Activated CD4-positive, alpha-beta T cell treated with anti-CD3 and anti-CD28 coated beads, Interleukin-2, Interleukin-6, amounts not matched to agents 100 ng/mL and 50 ng/mL, durations not matched to agents 16 hours and 8 hours (primary cell): Measurements from ENCODE around the gene YPEL1.
"Not testable (repeated sequence)": the region's sequence is repeated elsewhere in the genome, so short reads cannot be mapped to it uniquely, and the experiment has no call there.

Experiments used
- DNase-seq: peaks from one replicate; pipeline ENCODE4 v3.0.0-alpha.2; 2020

YPEL1 gene

GRCh38 chr22:21720191-21720859, 15.3 kb downstream of the YPEL1 start:
- not testable (repeated sequence) for DNase-seq

DNA sequence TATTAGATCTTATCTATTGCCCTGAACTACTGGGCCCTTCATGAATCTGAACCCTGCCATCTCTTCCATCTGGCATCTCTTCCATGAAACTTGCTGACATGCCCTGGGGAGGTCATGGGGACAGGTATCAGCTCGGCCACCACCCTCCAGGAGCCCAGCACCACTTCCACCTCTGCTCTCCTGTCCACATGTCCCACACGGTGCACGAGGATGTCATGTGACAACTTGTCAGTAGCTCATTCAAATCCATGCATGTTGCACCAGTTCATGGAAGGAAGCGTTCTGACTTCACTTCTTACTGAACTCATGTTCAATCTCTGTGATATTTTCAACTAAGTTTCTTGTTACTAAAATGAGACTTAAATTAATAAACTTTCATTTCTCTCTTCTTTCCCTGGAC, 16.6 kb downstream of the YPEL1 start:
- DNase-seq = no peak

GRCh38 chr22:21718499-21718898, 17.1 kb downstream of the YPEL1 start:
- DNase-seq = no peak

GRCh38 chr22:21716395-21717122, 19.0 kb downstream of the YPEL1 start:
- DNase-seq = not testable (repeated sequence)

DNA sequence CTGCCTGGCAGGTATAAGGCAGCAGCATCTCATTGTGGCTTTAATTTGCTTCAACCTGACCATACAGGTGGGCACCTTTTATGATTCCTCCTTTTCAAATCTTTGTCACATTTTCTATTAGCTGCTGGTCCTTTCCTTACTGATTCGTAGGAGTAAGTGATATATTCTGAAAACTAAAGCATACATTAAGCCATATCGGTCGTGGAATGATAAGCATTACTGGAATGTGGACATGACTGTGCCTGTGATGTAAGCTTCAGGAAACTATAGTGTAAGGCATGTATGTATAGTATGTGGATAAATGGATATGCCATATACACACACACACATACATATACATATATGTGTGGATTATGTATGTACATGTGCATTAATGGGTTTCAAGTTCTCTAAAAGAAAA, 20.8 kb downstream of the YPEL1 start:
- DNase-seq = no peak

- DNase-seq = no peak
Measured at GRCh38 chr22:21714059-21714770, 21.4 kb downstream of the YPEL1 start.

DNA sequence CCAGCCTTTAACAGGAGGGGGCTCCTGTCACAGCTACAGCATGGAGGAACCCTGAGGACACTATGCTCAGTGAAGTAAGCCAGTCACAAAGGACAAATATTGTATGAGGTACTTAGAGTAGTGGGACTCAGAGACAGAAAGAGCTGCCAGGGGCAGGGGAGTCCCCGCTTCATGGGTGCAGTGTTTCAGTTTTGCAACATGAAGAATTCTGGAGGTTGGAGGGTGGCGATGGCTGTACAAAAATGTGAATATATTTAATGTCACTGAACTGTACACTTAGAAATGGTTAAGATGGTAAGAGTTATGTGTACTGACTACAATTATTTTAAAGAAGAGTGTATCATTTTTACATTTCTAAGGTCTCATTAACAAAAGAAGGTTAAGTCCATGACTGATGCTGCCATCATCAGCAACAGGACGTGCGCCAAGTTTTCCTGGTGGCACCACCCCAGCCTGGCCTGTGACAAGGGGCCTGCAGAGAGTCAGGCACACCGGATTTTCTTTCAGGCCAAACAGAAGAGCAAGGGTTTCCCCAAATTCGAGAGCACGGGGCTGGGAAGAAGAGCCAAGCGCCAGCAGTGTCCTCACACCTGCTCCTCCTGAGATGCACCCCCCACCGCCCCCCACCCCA, 22.1 kb downstream of the YPEL1 start:
- DNase-seq = no peak

DNA sequence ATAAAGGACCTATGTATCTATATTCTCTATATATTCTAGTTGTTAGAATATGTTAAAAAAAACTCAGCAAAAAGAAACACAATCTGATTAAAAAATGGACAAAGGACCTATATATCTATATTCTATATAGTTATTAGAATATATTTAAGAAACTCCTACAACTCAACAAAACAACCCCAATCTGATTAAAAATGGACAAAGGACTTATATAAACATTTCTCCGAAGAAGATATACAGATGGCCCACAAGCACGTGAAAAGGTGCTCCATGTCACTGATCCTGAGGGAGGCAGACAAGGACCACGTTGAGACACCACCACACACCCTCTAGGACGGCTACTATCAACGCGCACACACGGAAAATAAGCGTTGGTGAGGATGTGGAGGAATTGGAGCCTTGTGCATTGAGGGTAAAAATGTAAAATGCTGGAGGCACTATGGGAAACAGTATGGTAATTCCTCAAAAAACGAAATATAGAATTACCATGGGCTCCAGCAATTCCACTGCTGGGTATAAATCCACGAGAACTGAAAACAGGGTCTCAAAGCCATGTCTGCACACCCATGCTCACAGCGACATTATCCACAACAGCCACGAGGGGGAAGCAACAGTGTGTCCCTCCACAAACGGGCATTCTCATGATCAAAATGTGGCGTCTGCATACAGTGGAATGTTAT, 22.7 kb downstream of the YPEL1 start:
- DNase-seq = peak; percentile 76

DNA sequence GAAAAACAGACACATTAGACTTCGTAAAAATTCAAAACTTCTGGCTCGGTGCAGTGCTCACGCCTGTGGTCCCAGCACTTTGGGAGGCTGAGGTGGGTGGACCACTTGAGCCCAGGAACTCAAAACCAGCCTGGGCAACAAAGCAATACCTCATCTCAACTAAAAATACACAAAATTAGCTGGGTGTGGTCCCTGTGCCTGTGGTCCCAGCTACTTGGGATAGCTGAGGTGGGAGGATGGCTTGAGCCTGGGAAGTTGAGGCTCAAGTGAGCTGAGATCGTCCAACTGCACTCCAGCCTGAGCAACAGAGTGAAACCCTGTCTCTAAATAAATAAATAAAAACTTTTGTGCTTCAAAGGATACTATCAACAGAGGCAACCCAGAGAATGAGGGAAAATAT, 23.7 kb downstream of the YPEL1 start:
- no peak for DNase-seq

DNA sequence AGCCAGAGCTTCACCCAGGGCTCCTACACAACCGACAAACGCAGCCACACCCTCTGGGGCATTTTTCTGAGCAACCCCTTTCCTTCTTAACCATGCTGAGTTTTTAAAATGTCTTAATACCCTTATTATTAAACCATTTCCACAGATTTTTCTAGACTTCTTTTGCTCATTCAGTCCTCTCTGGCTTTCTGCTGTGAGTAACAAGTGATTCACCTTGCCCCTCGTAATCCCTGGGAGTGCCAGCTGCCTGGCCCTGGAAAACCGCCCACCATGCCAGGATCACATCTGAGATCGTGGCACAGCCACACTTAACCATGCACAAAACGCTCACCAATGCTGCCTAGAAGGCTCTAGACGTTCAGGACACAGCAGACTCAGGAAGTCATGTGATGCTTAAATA, 25.4 kb downstream of the YPEL1 start:
- no peak for DNase-seq

DNA sequence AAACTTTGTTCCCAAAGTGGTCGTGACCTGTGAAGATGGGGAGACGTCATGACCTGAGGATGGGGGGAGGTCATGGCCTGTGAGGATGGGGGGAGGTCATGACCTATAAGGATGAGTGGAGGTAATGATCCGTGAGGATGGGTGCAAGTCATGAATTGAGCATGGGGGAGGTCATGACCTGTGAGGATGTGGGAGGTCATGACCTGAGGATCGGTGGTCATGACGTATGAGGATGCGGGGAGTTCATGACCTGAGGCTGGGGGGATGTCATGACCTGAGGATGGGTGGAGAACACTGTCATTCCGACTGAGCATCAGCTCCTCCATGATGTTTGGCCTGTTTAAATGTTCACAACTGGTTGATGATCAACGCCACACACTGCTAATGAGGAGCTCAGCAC, 25.9 kb downstream of the YPEL1 start:
- no peak for DNase-seq

DNA sequence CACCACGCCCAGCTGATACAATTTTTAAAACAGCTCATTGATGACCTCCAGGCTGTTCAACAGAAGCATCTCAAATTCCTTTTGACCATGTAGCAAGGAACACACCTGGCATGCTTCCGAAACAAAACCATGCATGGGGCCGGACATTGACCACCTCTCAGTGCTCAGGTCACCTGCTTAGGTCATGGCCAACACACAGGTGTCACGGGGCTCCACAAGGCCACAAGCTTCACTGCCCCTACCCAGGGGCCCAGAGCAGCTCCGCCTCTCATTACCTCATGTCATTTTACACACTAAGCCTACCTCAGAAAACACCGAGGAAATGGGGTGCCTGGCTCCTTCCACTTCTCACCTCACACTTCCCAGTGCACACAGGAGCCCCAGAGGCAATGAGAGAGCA, 26.6 kb downstream of the YPEL1 start:
- no peak for DNase-seq

DNA sequence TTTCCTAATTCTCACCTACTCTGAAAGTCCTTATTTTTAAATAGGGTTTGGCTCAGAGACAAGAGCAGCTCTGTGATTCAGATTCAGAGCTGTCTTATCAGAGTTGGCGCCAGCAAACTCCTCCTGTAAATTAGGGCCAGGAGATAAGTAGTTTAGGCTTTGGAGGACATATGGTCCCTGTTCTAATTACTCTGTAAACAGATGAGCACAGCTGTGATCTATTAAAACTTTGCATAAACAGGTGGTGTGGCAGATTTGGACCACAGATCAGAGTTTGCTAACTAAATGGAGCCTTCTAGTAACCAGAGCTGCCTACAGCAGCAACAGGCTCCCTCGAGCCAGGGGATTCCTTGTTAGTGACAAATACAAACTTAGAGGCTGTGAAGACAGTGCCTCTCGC, 27.9 kb downstream of the YPEL1 start:
- DNase-seq = no peak

GRCh38 chr22:21703684-21704316, 31.8 kb downstream of the YPEL1 start:
- no peak for DNase-seq

DNA sequence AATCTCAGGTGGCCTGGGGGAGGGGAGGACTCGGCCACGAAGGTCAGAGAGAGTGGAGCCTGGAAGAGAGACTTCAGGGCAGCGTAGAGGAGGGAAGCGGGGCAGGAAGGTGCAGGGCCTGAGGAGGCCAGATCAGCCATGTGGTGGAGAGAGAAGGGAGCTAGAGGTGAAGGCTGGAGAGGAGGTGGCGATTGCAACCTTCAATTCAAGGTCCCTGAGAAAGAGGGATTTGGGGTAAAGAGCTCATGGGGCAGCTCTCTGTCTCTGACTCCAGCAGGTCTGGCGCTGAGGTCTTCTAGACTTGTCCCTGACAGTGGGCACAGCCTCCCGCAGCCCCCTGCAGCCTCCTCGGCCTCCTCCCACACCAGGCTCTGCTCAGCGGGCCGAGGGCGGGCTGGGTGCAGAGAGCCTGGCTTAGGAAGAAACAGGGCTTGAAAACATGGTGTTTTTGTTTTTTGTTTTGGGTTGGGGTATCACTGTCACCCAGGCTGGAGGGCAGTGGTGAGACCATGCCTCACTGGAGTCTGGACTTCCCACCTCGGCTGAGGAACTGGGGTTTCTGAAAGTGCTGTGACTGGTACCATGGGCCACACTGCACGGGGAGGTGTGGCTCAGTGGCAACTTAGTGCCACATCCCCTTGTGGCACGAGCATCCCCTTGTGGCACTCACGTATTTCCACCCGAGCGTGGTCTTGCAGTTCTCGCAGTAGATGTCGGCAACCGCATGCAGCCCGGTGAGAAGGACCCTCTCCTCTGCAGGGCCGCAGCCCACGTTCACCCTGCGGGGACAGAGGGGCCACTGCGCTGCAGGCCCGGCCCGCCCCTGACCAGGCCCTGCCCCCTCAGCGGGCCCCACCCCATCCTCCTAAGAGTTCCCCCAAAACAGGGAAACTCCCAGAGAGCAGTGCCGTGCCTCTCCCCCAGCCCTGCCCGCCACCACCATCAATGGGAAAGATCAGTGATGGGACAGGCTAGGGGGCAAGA, 32.6 kb downstream of the YPEL1 start:
- no peak for DNase-seq

- no peak for DNase-seq
Measured at GRCh38 chr22:21702094-21702493, 33.5 kb downstream of the YPEL1 start.

GRCh38 chr22:21701384-21701971, 34.1 kb downstream of the YPEL1 start:
- DNase-seq = no peak

DNA sequence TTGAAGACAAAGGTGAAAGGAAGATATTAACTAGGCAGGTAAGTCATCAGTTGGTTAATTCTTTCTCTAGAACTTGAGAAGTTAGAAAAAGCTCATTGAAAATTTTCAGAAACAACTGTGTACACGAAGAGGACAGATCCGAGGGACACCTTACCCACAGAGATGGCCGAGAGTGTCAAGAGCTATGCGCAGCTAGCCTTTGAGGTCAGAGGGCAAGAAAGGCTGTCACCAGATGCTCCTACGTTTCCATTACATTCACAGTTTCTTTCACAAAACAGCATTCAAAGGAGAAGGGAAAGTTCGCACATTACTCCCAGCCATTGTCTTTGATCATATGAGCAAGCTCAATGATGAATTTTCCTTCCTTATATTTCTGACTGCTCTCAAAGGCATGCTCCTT, 34.8 kb downstream of the YPEL1 start:
- DNase-seq = no peak

GRCh38 chr22:21699643-21700042, 36.0 kb downstream of the YPEL1 start:
- no peak for DNase-seq

DNA sequence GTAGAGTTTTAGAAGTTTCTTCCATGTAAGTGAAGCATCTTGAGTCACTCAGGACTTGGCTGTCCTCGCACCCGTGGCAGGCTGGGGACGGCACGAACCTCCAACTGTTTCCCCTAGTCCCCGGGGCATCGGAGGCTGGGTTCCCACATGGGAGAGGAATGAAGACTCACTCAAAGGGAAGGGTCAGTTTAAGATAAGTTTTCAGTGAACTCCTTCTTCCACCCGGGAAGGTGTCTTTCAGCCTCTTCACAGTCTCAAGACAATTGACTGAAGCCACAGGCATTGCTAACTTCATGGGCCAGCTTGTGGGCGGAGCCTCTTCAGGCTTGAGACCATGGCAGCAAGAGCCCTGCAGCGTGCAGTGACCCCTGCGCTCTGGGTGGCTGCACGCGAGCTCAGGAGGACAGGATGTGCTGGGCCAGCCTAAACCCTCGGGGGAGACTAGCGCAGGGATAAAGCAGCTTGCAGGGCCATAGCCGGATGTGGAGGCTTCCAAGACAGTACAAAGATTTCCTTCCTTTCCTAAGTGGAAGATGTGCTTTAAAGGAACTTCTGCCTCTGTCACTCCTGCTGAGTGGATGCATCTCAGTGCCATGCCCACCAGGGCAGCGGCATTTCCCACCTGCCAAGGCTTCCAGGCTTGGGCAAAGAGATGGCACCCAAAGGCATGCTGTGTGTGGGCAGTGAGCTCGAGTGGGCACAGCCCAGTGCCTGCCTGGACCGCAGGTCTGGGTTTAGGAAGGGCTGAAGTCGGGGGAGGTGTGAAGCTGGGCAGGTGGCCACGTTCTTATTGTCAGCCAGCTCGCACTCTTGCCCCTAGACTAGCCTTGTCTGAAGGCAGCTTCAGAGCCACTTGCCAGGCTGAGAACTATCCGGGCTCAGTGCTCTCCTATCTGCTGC, 36.9 kb downstream of the YPEL1 start:
- DNase-seq = no peak
